NT2/D1 (cell line): ENCODE data around the gene KANSL3.

Source experiments
- DNase-seq: peaks from one replicate; pipeline ENCODE4 v3.0.0-alpha.2; 2011; ENCODE audit warnings: low read depth, low spot score
- H3K27me3 ChIP-seq: 2 replicates; pipeline ENCODE4 v1.6.0; 2011; ENCODE audit warnings: mild to moderate bottlenecking; ENCODE audit not compliant: insufficient read length, insufficient read depth
- H3K36me3 ChIP-seq: 2 replicates; pipeline ENCODE4 v1.6.1; 2011; ENCODE audit warnings: mild to moderate bottlenecking, low read length, mixed read lengths; ENCODE audit not compliant: insufficient read depth, insufficient read length
- H3K4me1 ChIP-seq: 2 replicates; pipeline ENCODE4 v1.5.1; 2011; ENCODE audit not compliant: insufficient read depth, insufficient read length
- H3K4me3 ChIP-seq: 2 replicates; pipeline ENCODE4 v1.5.1; 2011; ENCODE audit warnings: low read depth; ENCODE audit not compliant: insufficient read length
- H3K9ac ChIP-seq: 2 replicates; pipeline ENCODE4 v1.6.0; 2011; ENCODE audit warnings: low read depth; ENCODE audit not compliant: insufficient read length
- H3K9me3 ChIP-seq: 2 replicates; pipeline ENCODE4 v1.5.1; 2011; ENCODE audit warnings: mild to moderate bottlenecking, low read length; ENCODE audit not compliant: insufficient read depth
- SUZ12 ChIP-seq: IDR thresholded peaks from 2 replicates; pipeline ENCODE4 v1.6.1; 2011; ENCODE audit not compliant: insufficient read length, insufficient read depth; ENCODE audit errors: extremely low read depth
- YY1 ChIP-seq: IDR thresholded peaks from 2 replicates; pipeline ENCODE4 v1.6.1; 2011; ENCODE audit not compliant: insufficient read length, insufficient read depth
- ZNF274 ChIP-seq: IDR thresholded peaks from 2 replicates; pipeline ENCODE4 v1.6.1; 2011; ENCODE audit warnings: mild to moderate bottlenecking, low read depth, low read length

KANSL3 gene

GRCh38 chr2:96551605-96552314 lies 86.4 kb downstream of the KANSL3 start:
- no peak for DNase-seq
- no peak overlapping the region for H3K9ac ChIP-seq
- H3K4me1 ChIP-seq, result peaks cover 24% of the 10 kb centered on the region
- no peak for TF ChIP-seq ZNF274
- no peak for TF ChIP-seq YY1
- no peak for TF ChIP-seq SUZ12
- peaks cover 43% of the 10 kb centered on the region for H3K36me3 ChIP-seq
- H3K9me3 ChIP-seq, result no peaks in the 10 kb centered on the region
- H3K4me3 ChIP-seq, result no peak overlapping the region
- H3K27me3 ChIP-seq, result no peaks in the 10 kb centered on the region

- Histone ChIP-seq H3K9ac (no peak overlapping the region), H3K9me3 (peaks cover 7% of the 10 kb centered on the region; the same call in 1 of the 2 replicates), H3K4me1 (peaks cover 23% of the 10 kb centered on the region), H3K27me3 (no peaks in the 10 kb centered on the region), H3K4me3 (no peak overlapping the region), H3K36me3 (peaks cover 43% of the 10 kb centered on the region)
- TF ChIP-seq YY1 (no peak), ZNF274 (no peak), SUZ12 (no peak)
- no peak for DNase-seq
These were observed 87.1 kb downstream of the KANSL3 start for GRCh38 chr2:96550787-96551604.

- no peak overlapping the region for H3K4me3 ChIP-seq
- no peak for DNase-seq
- H3K36me3 ChIP-seq, result peaks cover 43% of the 10 kb centered on the region
- TF ChIP-seq ZNF274 (no peak), YY1 (no peak), SUZ12 (no peak)
- H3K9ac ChIP-seq, result peak overlapping the region; percentile 51
- H3K9me3 ChIP-seq, result peaks cover 9% of the 10 kb centered on the region; the same call in 1 of the 2 replicates
- peaks cover 20% of the 10 kb centered on the region for H3K4me1 ChIP-seq
- no peaks in the 10 kb centered on the region for H3K27me3 ChIP-seq
These were observed 87.9 kb downstream of the KANSL3 start for GRCh38 chr2:96549967-96550786.

GRCh38 chr2:96549466-96549785 lies 88.7 kb downstream of the KANSL3 start:
- Histone ChIP-seq H3K4me1 (peaks cover 13% of the 10 kb centered on the region), H3K36me3 (peaks cover 43% of the 10 kb centered on the region)

GRCh38 chr2:96548558-96549465 lies 89.3 kb downstream of the KANSL3 start:
- Histone ChIP-seq H3K9ac (peak overlapping the region; percentile 37), H3K9me3 (peaks cover 9% of the 10 kb centered on the region; the same call in 1 of the 2 replicates), H3K36me3 (peaks cover 43% of the 10 kb centered on the region), H3K4me1 (peaks cover 12% of the 10 kb centered on the region), H3K27me3 (no peaks in the 10 kb centered on the region), H3K4me3 (no peak overlapping the region)
- DNase-seq, result no peak
- TF ChIP-seq SUZ12 (no peak), YY1 (no peak), ZNF274 (no peak)

More at GRCh38 chr2:96549466-96549785, 88.7 kb downstream of the KANSL3 start:
- Histone ChIP-seq H3K9me3 (peaks cover 9% of the 10 kb centered on the region; the same call in 1 of the 2 replicates), H3K27me3 (no peaks in the 10 kb centered on the region), H3K4me3 (no peak overlapping the region), H3K9ac (peak overlapping the region; percentile 51)
- no peak for DNase-seq
- TF ChIP-seq SUZ12 (no peak), YY1 (no peak)

GRCh38 chr2:96547731-96548171 lies 90.4 kb downstream of the KANSL3 start:
- no peak for DNase-seq
- TF ChIP-seq ZNF274, result no peak
- no peak for TF ChIP-seq SUZ12
- TF ChIP-seq YY1, result no peak
- H3K4me3 ChIP-seq, result no peak overlapping the region
- no peak overlapping the region for H3K9ac ChIP-seq
- H3K4me1 ChIP-seq, result peaks cover 10% of the 10 kb centered on the region
- H3K9me3 ChIP-seq, result peaks cover 9% of the 10 kb centered on the region; the same call in 1 of the 2 replicates
- no peaks in the 10 kb centered on the region for H3K27me3 ChIP-seq
- peaks cover 38% of the 10 kb centered on the region for H3K36me3 ChIP-seq
